DOHH2 (cell line): ENCODE data around the gene GLOD4.
A peak's percentile ranks its signal among the peaks of the same experiment; 100 is the strongest.
"Not testable (repeated sequence)": the region's sequence is repeated elsewhere in the genome, so short reads cannot be mapped to it uniquely, and the experiment has no call there.

Experiments used
- H3F3A ChIP-seq: fragments of 200-600 bp; sonication (generic), shearing (Covaris generic); 2 replicates; pipeline ENCODE4 v1.6.0; 2016; ENCODE audit warnings: antibody characterized with exemption, mild to moderate bottlenecking; ENCODE audit not compliant: control insufficient read depth, insufficient read depth
- H3K27ac ChIP-seq: fragments of 200-600 bp; sonication (generic); 2 replicates; pipeline ENCODE4 v1.5.1; 2014; ENCODE audit warnings: low read depth, mild to moderate bottlenecking, low read length, moderate library complexity
- H3K27me3 ChIP-seq: fragments of 200-600 bp; sonication (generic); 2 replicates; pipeline ENCODE4 v1.6.1; 2014; ENCODE audit warnings: mild to moderate bottlenecking, low read length, mixed read lengths; ENCODE audit not compliant: control insufficient read depth
- H3K36me3 ChIP-seq: fragments of 200-600 bp; sonication (generic); 2 replicates; pipeline ENCODE4 v1.6.1; 2014; ENCODE audit warnings: mild to moderate bottlenecking, low read length, moderate library complexity, mixed read lengths; ENCODE audit not compliant: control insufficient read depth
- H3K4me1 ChIP-seq: fragments of 200-600 bp; sonication (generic); 2 replicates; pipeline ENCODE4 v1.6.1; 2014; ENCODE audit warnings: mild to moderate bottlenecking, low read length, mixed read lengths; ENCODE audit not compliant: control insufficient read depth
- H3K4me2 ChIP-seq: fragments of 200-600 bp; sonication (generic); 2 replicates; pipeline ENCODE4 v1.6.0; 2014; ENCODE audit warnings: mild to moderate bottlenecking, low read length, moderate library complexity
- H3K4me3 ChIP-seq: fragments of 200-600 bp; sonication (generic); 2 replicates; pipeline ENCODE4 v1.5.1; 2014; ENCODE audit warnings: mild to moderate bottlenecking, low read length, mixed read lengths
- H3K79me2 ChIP-seq: fragments of 200-600 bp; sonication (generic); 2 replicates; pipeline ENCODE4 v1.6.1; 2014; ENCODE audit warnings: mild to moderate bottlenecking, low read length, mixed read lengths; ENCODE audit not compliant: control insufficient read depth
- H3K9me2 ChIP-seq: fragments of 200-600 bp; sonication (generic); replicated peaks from 2 replicates; pipeline ENCODE4 v1.6.1; 2014; ENCODE audit warnings: mild to moderate bottlenecking, low read length, mixed read lengths; ENCODE audit not compliant: control insufficient read depth
- H3K9me3 ChIP-seq: fragments of 200-600 bp; sonication (generic); 2 replicates; pipeline ENCODE4 v1.6.1; 2014; ENCODE audit warnings: antibody characterized with exemption, low read length, mixed read lengths; ENCODE audit not compliant: control insufficient read depth, insufficient read depth
- H4K20me1 ChIP-seq: fragments of 200-600 bp; sonication (generic); 2 replicates; pipeline ENCODE4 v1.6.0; 2014; ENCODE audit warnings: low read depth, mild to moderate bottlenecking, antibody characterized with exemption, low read length, moderate library complexity; ENCODE audit not compliant: control insufficient read depth, insufficient read depth
- EZH2phosphoT487 ChIP-seq: fragments of 200-600 bp; sonication (generic); IDR thresholded peaks from 2 replicates; pipeline ENCODE4 v1.6.1; 2017; ENCODE audit warnings: borderline replicate concordance, mild to moderate bottlenecking, antibody characterized with exemption, low read length, moderate library complexity, mixed read lengths
- TF ChIP-seq, protein P1 (sequence below): fragments of 200-600 bp; sonication (generic); IDR thresholded peaks from one replicate; pipeline ENCODE4 v1.5.1; 2014; ENCODE audit warnings: antibody characterized with exemption, mild to moderate bottlenecking, low read depth, low read length; ENCODE audit not compliant: poor library complexity, severe bottlenecking

The GLOD4 gene

DNA sequence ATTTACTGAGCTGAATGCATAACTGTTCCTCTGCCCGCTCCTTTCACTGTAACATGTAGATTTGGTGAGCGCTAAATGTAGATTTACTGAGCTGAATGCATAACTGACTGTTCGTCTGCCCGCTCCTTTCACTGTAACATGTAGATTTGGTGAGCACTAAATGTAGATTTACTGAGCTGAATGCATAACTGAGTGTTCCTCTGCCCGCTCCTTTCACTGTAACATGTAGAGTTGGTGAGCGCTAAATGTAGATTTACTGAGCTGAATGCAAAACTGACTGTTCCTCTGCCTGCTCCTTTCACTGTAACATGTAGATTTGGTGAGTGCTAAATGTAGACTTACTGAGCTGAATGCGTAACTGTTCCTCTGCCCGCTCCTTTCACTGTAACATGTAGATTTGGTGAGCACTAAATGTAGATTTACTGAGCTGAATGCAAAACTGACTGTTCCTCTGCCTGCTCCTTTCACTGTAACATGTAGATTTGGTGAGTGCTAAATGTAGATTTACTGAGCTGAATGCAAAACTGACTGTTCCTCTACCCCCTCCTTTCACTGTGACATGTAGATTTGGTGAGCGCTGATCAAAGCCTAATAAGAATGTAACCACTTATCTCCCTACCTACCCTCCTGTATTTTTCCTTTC, 26.6 kb downstream of the GLOD4 start:
- H3K27ac ChIP-seq, H4K20me1 ChIP-seq: not testable (repeated sequence)

DNA sequence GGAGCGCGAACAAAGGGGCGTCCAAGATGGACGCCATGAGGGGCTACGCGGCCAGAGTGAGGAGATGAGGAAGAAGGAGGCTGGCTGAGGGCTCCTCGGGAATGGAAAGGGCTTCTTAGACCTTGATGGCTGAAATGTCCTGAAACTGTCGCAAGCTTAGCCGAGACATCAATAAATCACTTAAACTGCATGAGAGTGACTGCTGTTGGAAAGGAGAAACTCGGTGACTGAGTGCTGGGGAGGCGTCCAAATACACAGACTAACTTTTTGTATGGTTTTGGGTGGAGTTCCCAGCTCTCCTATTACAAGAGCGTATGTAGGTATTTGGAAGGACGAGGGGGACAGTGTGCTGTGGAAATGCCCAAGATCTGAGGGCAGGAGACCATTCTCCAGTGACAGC, 28.7 kb downstream of the GLOD4 start:
- Histone ChIP-seq H3K4me3 (no peak overlapping the region), H3K9me2 (no peaks in the 10 kb centered on the region), H3K27me3 (no peaks in the 10 kb centered on the region), H3K9me3 (no peaks in the 10 kb centered on the region), H3K4me1 (peaks cover 29% of the 10 kb centered on the region), H3K79me2 (peaks cover 35% of the 10 kb centered on the region), H4K20me1 (peaks cover 11% of the 10 kb centered on the region; the same call in 1 of the 2 replicates), H3K36me3 (peaks cover 46% of the 10 kb centered on the region), H3F3A (peaks cover 21% of the 10 kb centered on the region), H3K27ac (no peak overlapping the region), H3K4me2 (no peak overlapping the region)
- TF ChIP-seq EZH2phosphoT487 = no peak
- TF ChIP-seq, protein P1, sequence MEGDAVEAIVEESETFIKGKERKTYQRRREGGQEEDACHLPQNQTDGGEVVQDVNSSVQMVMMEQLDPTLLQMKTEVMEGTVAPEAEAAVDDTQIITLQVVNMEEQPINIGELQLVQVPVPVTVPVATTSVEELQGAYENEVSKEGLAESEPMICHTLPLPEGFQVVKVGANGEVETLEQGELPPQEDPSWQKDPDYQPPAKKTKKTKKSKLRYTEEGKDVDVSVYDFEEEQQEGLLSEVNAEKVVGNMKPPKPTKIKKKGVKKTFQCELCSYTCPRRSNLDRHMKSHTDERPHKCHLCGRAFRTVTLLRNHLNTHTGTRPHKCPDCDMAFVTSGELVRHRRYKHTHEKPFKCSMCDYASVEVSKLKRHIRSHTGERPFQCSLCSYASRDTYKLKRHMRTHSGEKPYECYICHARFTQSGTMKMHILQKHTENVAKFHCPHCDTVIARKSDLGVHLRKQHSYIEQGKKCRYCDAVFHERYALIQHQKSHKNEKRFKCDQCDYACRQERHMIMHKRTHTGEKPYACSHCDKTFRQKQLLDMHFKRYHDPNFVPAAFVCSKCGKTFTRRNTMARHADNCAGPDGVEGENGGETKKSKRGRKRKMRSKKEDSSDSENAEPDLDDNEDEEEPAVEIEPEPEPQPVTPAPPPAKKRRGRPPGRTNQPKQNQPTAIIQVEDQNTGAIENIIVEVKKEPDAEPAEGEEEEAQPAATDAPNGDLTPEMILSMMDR = no peak

More for the DNA sequence above, 26.6 kb downstream of the GLOD4 start:
- Histone ChIP-seq H3K36me3 (peaks cover 45% of the 10 kb centered on the region), H3K79me2 (peaks cover 16% of the 10 kb centered on the region), H3K4me1 (peaks cover 18% of the 10 kb centered on the region), H3F3A (peaks cover 25% of the 10 kb centered on the region)
- not testable (repeated sequence) for H3K27me3 ChIP-seq, H3K9me3 ChIP-seq, H3K4me2 ChIP-seq, H3K4me3 ChIP-seq, H3K9me2 ChIP-seq

DNA sequence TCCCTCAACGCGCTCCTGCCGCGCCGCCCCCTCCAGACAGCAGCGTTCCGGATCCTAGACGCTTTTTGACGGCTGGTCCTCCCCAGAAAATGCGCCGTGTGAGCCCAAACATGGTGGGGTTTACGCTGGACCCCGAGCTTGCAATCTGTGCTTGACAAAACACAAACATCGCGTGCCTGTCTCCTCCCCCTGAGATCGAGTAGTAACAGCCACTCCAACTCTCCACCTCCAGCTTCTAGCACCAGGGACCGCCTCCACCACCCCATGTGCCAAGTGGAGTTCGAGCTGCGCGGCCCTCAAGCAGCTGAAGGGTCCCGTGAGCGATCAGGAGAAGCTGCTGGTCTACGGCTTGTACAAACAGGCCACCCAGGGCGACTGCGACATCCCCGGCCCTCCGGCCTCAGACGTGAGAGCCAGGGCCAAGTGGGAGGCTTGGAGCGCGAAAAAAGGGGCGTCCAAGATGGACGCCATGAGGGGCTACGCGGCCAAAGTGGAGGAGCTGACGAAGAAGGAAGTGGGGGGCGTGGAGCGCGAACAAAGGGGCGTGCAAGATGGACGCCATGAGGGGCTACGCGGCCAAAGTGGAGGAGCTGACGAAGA, 29.4 kb downstream of the GLOD4 start:
- no peaks in the 10 kb centered on the region for H3K9me3 ChIP-seq
- peak overlapping the region; percentile 79 for H3K4me3 ChIP-seq
- peak overlapping the region; percentile 73 for H3K27ac ChIP-seq
- no peaks in the 10 kb centered on the region for H3K27me3 ChIP-seq
- H3K9me2 ChIP-seq = no peaks in the 10 kb centered on the region
- peaks cover 17% of the 10 kb centered on the region for H4K20me1 ChIP-seq
- H3K36me3 ChIP-seq = peaks cover 49% of the 10 kb centered on the region
- H3F3A ChIP-seq = peaks cover 18% of the 10 kb centered on the region
- peak overlapping the region; percentile 72 for H3K4me2 ChIP-seq
- peaks cover 29% of the 10 kb centered on the region for H3K4me1 ChIP-seq
- H3K79me2 ChIP-seq = peaks cover 42% of the 10 kb centered on the region
- TF ChIP-seq, protein P1 = no peak
- no peak for TF ChIP-seq EZH2phosphoT487

DNA sequence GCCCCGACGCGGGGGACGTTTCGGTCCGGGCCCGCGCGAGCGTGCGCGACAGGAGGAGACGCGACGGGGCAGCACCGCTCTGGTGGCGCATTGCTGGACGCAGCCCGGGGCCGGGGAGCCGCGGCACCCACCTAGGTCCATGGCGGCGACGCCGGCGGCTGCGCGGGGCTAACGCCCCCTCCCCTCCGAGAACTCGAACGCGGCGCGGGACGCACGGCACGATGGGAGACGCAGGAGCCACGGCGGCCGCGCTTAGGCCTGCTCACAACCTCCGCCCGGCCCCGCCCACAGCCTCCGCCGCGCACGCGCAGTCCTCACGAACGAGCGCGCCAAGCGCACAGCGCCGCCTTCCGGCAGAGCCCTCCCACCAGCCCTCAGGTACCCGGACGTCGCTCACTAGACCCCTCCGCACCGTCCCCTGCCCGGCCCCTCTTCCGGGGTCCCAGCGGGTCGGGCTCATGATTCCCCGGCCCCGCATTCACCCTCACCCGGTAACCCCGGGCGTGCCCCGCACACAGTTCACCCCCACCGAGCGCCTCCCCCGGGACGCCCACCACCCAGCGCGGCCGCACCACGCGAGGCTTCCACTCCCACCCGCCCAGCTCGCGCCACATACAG, 30.0 kb downstream of the GLOD4 start, which contains the start of gene GEMIN4:
TSS of gene GEMIN4 (minus strand) at position 263 of the 618 bp plus-strand sequence. CDS start at position 141, 122 bp downstream.
- TF ChIP-seq EZH2phosphoT487 = no peak
- TF ChIP-seq, protein P1 = peak; percentile 81
- Histone ChIP-seq H3K4me2 (peak within 1 kb of the TSS; percentile 72), H3K27me3 (no peaks in the 10 kb centered on the region), H3K9me3 (no peaks in the 10 kb centered on the region), H3K27ac (peak within 1 kb of the TSS; percentile 73), H3K36me3 (peaks cover 56% of the 10 kb centered on the region), H3K4me1 (peaks cover 29% of the 10 kb centered on the region), H3K9me2 (no peaks in the 10 kb centered on the region), H4K20me1 (peaks cover 17% of the 10 kb centered on the region), H3F3A (peaks cover 18% of the 10 kb centered on the region), H3K79me2 (peaks cover 48% of the 10 kb centered on the region), H3K4me3 (peak within 1 kb of the TSS; percentile 79)
